NCI-H526 (cell line): ENCODE measurements around the gene SLC35F1.
"Not testable (repeated sequence)": the region's sequence is repeated elsewhere in the genome, so short reads cannot be mapped to it uniquely, and the experiment has no call there.

ENCODE experiments used
- DNase-seq, 2 experiments: peaks; one replicate each; lab custom pipeline; 2025; lab: John Stamatoyannopoulos, UW

SLC35F1 gene

GRCh38 chr6:117992856-117993255 lies 85.8 kb downstream of the SLC35F1 start:
- peak; percentile 14 to 39 for DNase-seq

DNA sequence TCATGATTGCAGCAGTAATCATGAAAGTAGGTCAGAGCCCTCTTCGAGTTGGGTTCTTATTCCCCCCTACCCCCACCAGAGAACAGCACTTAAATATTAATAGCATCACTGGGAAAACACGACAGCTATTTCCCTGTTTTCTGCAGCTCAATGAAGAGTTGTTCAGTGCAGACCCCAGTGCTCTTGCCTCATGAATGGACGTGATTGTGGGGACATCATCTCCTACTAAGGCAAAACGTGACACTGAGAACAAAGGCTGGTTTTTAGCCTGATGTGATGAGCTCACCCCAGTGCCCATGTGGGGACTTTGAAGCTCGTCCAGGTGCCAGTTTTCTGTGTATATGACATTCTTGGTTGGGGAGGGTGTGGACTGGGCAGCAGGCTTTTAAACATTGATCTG lies 105.9 kb downstream of the SLC35F1 start:
- no peak for DNase-seq

- DNase-seq, result no peak
Observed at GRCh38 chr6:118016532-118016931, 109.5 kb downstream of the SLC35F1 start.

DNA sequence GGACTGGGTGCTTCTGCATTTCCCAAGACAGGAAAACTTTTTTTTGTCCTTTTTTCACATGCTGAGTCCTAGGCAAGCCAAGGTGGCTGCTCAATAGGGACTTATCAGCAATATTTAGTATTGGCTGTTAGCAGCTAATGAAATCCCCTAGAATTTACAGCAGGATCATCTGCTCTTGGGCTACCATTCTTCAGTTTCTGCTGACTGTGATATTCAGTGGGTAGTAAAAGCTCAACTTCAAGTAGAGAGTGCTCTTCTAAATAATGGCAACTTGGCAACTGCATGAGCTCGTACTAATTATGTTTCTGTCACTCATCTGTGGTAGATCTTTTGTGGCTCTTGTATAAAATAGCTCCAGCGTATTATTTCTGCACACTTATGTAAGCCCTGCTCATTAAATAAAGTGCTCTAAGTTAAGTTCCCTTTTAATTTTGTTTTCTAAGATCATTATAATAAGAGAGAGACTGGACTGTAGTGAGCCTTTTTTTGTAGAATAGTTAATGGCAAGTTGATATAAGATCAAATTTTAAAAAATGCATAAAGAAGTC lies 110.3 kb downstream of the SLC35F1 start:
- no peak for DNase-seq

DNA sequence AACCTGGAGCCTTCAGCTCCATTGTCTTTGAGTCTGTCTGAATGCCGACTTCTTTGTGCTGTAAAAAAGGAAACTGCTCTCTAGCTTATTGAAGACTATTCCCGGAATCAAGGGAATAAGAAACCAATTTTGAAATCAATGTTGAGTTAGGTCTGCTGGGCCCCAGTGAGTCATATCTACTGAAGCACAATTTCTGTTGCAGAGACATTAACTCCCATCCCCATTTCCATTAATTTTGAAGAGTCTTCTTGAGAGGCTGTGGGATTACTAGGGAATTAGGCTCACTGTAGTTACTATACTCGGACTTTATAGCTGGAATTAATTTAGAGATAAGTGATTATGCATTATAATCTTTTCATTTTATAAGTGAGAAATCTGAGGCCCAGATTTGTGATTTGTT lies 116.7 kb downstream of the SLC35F1 start:
- no peak for DNase-seq

- DNase-seq, result no peak
Observed at GRCh38 chr6:118029967-118030366, 122.9 kb downstream of the SLC35F1 start.

- DNase-seq, result not testable (repeated sequence)
Observed at GRCh38 chr6:118037479-118037878, 130.4 kb downstream of the SLC35F1 start.

DNA sequence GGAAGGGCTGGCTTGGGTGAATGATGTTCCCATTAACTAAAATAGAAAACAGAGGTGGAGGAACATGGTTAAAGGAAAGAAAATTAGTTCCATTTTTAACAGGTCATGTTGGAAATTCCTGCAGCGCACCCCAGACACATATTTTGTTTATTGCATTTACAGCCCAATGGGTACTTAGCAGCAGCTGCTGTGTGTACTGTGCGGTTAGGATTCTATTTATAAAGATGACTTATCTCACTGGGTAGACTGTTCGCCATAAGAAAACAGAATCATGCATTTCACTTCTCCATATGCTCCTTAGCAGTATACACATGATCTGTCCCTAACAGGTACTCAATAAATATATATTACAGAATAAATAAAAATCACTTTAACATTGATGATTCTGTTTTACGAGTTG lies 135.8 kb downstream of the SLC35F1 start:
- DNase-seq, result no peak

- DNase-seq, result no peak
Observed at GRCh38 chr6:118044275-118044674, 137.2 kb downstream of the SLC35F1 start.

DNA sequence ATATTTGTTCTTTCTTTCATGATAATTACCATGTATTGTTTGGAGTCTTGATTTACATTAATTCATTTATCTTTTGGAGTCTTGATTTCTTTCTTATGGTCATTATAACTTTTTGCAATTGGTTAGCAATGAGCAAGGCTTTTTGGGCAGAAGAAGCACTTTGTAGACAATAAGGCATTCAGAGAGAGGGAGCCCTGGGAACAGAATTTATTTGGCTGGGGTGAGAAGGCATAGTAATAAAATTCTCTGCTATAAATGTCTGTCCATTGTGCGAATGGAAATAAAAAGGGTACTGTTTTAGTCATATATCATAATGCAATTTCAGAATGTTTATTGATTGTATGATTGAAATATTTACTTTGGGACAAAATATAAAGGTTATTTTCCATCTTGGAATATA lies 147.0 kb downstream of the SLC35F1 start:
- DNase-seq, result no peak

GRCh38 chr6:118061666-118062065 lies 154.6 kb downstream of the SLC35F1 start:
- DNase-seq, result no peak

GRCh38 chr6:118080547-118080946 lies 173.5 kb downstream of the SLC35F1 start:
- no peak for DNase-seq

GRCh38 chr6:118083711-118084110 lies 176.6 kb downstream of the SLC35F1 start:
- no peak for DNase-seq

GRCh38 chr6:118085665-118086064 lies 178.6 kb downstream of the SLC35F1 start:
- no peak for DNase-seq

DNA sequence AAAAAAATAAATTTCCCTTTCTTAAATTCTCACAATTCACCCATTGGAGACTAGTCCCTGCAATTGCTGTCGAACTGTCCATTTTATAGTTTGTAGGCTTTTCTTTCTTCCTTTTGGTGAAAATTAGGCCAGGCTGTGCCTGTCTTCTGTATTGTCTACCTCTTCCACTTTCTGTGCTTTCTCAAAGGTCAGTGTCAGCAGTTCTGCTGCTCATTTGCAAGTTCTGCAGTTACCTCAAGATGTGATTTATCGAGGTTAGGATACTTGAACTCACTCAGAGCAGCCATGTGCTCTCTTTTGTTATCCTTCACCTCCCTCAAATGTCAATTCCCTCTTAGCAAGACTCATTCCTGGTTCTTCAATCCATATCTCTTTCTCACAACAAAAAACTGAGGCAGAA lies 179.1 kb downstream of the SLC35F1 start:
- no peak for DNase-seq

DNA sequence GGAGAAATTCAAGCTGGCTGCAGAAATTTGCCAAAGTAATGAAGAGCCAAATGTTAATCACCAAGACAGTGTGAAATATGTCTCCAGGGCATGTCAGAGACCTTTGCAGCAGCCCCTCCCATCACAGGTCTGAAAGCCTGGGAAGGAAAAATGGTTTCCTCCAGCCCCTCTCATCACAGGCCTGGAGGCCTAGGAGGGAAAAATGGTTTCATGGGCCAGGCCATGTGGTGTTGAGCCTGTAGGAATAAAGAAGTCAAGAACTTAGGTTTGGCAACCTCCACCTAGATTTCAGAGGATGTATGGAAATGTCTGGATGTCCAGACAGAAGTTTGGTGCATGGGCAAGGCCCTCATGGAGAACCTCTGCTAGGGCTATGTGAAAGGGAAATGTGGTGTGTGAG lies 185.0 kb downstream of the SLC35F1 start:
- DNase-seq, result no peak

DNA sequence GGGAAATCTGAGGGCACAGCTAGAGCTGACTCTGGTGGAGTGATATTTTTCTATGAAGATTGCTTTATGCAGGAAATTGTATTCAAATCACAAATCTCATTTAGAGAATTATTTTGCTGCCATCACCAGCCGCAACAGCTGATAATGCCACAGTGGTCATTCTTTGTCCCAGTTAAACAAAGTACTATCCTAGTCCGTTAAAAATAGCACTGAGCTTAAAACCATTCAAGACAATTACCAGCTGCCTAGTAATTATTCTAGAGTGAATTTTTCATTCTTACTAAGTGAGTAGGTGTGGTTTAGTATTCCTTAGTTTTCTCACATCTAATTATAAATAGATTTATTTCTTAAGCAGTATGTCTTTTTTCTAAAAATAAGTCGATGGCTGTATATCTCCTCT lies 190.5 kb downstream of the SLC35F1 start:
- no peak for DNase-seq

- no peak for DNase-seq
Observed at GRCh38 chr6:118100717-118101116, 193.7 kb downstream of the SLC35F1 start.

GRCh38 chr6:118101220-118101619 lies 194.2 kb downstream of the SLC35F1 start:
- no peak for DNase-seq

DNA sequence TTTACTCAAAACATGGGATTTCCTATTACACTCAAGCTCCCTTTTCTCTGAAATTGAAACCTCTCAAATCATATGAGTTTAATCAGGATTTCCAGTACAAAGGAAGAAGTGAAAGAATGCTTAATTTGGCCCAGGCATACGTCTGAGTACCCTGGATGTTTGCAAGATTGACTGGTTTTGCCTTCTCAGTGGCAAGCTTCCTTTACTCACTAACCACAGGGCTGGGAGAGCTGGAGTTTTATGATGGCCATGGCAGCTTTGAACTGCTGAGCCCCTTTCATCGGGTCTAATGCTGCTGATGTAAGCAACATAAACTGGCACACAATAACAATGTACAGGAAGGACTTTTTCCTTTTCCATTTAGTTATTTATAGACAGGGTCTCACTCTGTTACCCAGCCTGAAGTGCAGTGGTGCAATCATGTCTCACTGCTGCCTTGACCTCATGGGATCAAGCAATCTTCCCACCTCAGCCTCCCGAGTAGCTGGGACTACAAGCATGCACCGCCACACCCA lies 194.8 kb downstream of the SLC35F1 start:
- no peak for DNase-seq

DNA sequence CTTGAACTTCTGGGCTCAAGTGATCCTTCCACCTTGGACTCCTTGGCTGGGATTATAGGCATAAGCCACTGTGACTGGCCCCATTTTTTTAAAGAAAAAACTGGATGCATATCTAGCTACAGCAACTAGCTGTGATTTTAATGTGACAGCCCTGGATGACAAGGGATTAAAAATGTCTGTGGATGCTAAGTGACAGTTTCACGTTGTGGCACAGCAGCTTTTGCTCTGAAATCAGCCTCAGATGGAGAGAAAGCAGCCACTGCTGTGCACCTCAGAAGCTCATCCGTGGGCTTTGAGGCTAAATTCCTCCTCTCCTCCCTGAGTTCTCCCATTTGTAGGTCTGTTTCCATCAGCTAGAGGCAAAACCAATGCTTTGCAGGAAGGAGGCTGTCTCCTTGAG lies 195.3 kb downstream of the SLC35F1 start:
- no peak for DNase-seq

- DNase-seq, result no peak
Observed at GRCh38 chr6:118103381-118104146, 196.5 kb downstream of the SLC35F1 start.

DNA sequence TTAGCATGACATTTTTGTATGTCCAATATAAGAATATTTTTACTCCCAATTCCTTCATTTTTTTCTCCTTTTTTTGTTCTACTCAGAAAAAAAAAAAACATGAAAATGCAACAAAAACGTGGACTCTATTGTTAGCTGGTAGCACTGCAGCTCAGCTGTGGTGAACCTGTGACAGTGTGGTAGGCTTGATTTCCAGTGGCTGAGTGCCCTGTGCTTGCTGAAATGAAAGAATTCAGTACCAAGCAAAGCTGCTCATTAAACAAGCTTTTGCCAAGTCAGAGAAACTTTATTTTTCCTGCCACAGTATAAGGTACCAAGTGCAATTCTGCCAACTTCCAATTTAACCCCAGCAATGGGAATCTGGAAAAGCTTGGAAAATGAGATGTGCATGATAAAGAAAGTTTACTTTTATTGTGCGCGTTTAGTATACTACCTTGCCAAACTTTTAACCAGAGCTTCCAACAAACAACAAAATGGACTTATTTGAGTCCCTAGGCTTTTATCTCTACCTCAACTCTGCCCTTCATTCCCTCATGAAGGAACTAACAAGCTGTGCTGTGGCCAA lies 215.2 kb downstream of the SLC35F1 start:
- no peak for DNase-seq
